HepG2 (cell line): ENCODE measurements around the gene VARS1. TPM values are rescaled to one million over a fixed set of nuclear protein-coding genes. Genes with fewer than 3 reads are reported as not detected.

Experiments used
- ATAC-seq: fragments of 200-7000 bp; cut with Tn5 transposase; 3 replicates; pipeline ENCODE4 v1.9.1; 2020; ENCODE audit warnings: mild to moderate bottlenecking, moderate library complexity
- BruUV-seq: library from RNA; stranded (reverse); fragments of 400-500 nt; replicated peaks from 2 replicates; lab custom pipeline; 2021; lab: Mats Ljungman, UMichigan
- CTCF ChIA-PET: fragments of 300-600 bp; formaldehyde crosslinking; extraction: SDS; loops from one replicate; lab custom pipeline; 2021; ENCODE audit warnings: low total read pairs, inconsistent platforms, low intra/inter-chr PET ratio; lab: Yijun Ruan, JAX
- POLR2A ChIA-PET: fragments of 350-600 bp; sonication (Branson Sonifier 250); formaldehyde crosslinking; loops from one replicate; lab custom pipeline; 2020; ENCODE audit warnings: antibody characterized with exemption, inconsistent platforms; lab: Yijun Ruan, JAX
- DNase-seq: peaks from one replicate; pipeline ENCODE4 v3.0.0-alpha.2; 2015; ENCODE audit warnings: low spot score
- FAIRE-seq: peaks from 3 replicates; lab custom pipeline; 2011; peaks lifted over from hg19 to GRCh38; lab: Jason Lieb, UNC
- H2AFZ ChIP-seq: one replicate; pipeline ENCODE4 v1.6.1; 2011; ENCODE audit warnings: low read length, inconsistent platforms
- H3K27ac ChIP-seq: fragments of 300-600 bp; 3 replicates; pipeline ENCODE4 v1.8.0; 2011; ENCODE audit warnings: mixed run types, mild to moderate bottlenecking, mixed read lengths, low read length, inconsistent platforms; ENCODE audit not compliant: insufficient read depth; ENCODE audit errors: extremely low read length
- H3K27me3 ChIP-seq, 2 experiments: fragments of 200-600 bp in 1 of 2; 2 replicates in 1 of 2; 3 replicates in 1 of 2; pipeline versions ENCODE4 v1.6.0 to v1.8.0; 2011; ENCODE audit warnings: low read length in 2 of 2, mild to moderate bottlenecking in 2 of 2, moderate library complexity in 2 of 2, inconsistent platforms in 1 of 2; ENCODE audit not compliant: insufficient read depth in 2 of 2, control insufficient read depth in 1 of 2
- H3K36me3 ChIP-seq, 2 experiments: fragments of 200-600 bp in 1 of 2; replicated peaks in 1 of 2; 2 replicates in 1 of 2; 3 replicates in 1 of 2; pipeline versions ENCODE4 v1.5.1 to v1.8.0; 2011; ENCODE audit warnings: low read length in 2 of 2, inconsistent platforms in 1 of 2; ENCODE audit not compliant: insufficient read depth in 2 of 2, control insufficient read depth in 1 of 2
- H3K4me1 ChIP-seq: 2 replicates; pipeline ENCODE4 v1.5.1; 2012; ENCODE audit warnings: low read length, inconsistent platforms; ENCODE audit not compliant: insufficient read depth
- H3K4me2 ChIP-seq: 2 replicates; pipeline ENCODE4 v1.6.0; 2011; ENCODE audit warnings: low read depth, low read length, inconsistent platforms
- H3K4me3 ChIP-seq, 3 experiments: fragments of 200-600 bp in 1 of 3; sonication (generic), shearing (Covaris generic) in 1 of 3; replicated peaks in 1 of 3; 2 replicates each; pipeline ENCODE4 v1.5.1; 2011 to 2016; ENCODE audit warnings: low read length in 3 of 3, inconsistent platforms in 2 of 3, low read depth in 2 of 3, mild to moderate bottlenecking in 2 of 3, control low read depth in 1 of 3, mixed read lengths in 1 of 3; ENCODE audit not compliant: insufficient read depth in 1 of 3
- H3K79me2 ChIP-seq: one replicate; pipeline ENCODE4 v1.6.1; 2011; ENCODE audit warnings: low read length, inconsistent platforms; ENCODE audit not compliant: insufficient read depth
- H3K9ac ChIP-seq: 2 replicates; pipeline ENCODE4 v1.6.0; 2011; ENCODE audit warnings: mild to moderate bottlenecking, low read depth, low read length, inconsistent platforms; ENCODE audit not compliant: insufficient read depth
- H3K9me3 ChIP-seq: 2 replicates; pipeline ENCODE4 v1.5.1; 2012; ENCODE audit warnings: mild to moderate bottlenecking, low read length
- H4K20me1 ChIP-seq: 2 replicates; pipeline ENCODE4 v1.6.0; 2011; ENCODE audit warnings: inconsistent platforms, mild to moderate bottlenecking, low read length, moderate library complexity; ENCODE audit not compliant: insufficient read depth
- AGO2 ChIP-seq: fragments of 200-400 bp; formaldehyde crosslinking; optimal IDR thresholded peaks from 2 replicates; pipeline ENCODE3; 2017; ENCODE audit warnings: mild to moderate bottlenecking, low read depth, low read length, moderate library complexity
- ARID4A ChIP-seq: sonication (generic); formaldehyde crosslinking; IDR thresholded peaks from 2 replicates; pipeline ENCODE4 v1.5.0; 2020; ENCODE audit warnings: mild to moderate bottlenecking, missing genetic modification reagents, borderline replicate concordance
- CENPT ChIP-seq: sonication (generic); formaldehyde crosslinking; IDR thresholded peaks from 2 replicates; pipeline ENCODE4 v1.8.0; 2022; ENCODE audit warnings: low read depth, mild to moderate bottlenecking, moderate library complexity, missing genetic modification reagents
- ETS1 ChIP-seq: sonication (generic); formaldehyde crosslinking; IDR thresholded peaks from 2 replicates; pipeline ENCODE4 v1.4.0; 2020; ENCODE audit warnings: missing genetic modification reagents
- KDM5B ChIP-seq: sonication (generic); formaldehyde crosslinking; IDR thresholded peaks from 2 replicates; pipeline ENCODE4 v1.4.0; 2020; ENCODE audit warnings: missing genetic modification reagents, mild to moderate bottlenecking, borderline replicate concordance
- NR2F6 ChIP-seq, 2 experiments: IDR thresholded peaks; 2 replicates each; pipeline ENCODE4 v1.6.1; 2016; ENCODE audit warnings: antibody characterized with exemption in 1 of 2, mild to moderate bottlenecking in 1 of 2
- RBFOX2 ChIP-seq: fragments of 200-400 bp; formaldehyde crosslinking; IDR thresholded peaks from 2 replicates; pipeline ENCODE4 v1.6.1; 2017; ENCODE audit warnings: low read depth, mild to moderate bottlenecking, low read length
- SP140L ChIP-seq: sonication (generic); formaldehyde crosslinking; IDR thresholded peaks from 2 replicates; pipeline ENCODE4 v1.4.0; 2020; ENCODE audit warnings: missing genetic modification reagents, borderline replicate concordance
- ZNF34 ChIP-seq: sonication (generic); formaldehyde crosslinking; IDR thresholded peaks from 2 replicates; pipeline ENCODE4 v1.4.0; 2020; ENCODE audit warnings: mild to moderate bottlenecking, missing genetic modification reagents, borderline replicate concordance
- WGBS: methylation state at CpG from one replicate; pipeline ENCODE4 v1.1.6; 2017; ENCODE audit warnings: low lambda C conversion rate; 5-methylcytosine and 5-hydroxymethylcytosine counted together
- in situ Hi-C: cut with HindIII; loops from 2 replicates; pipeline ENCODE4 v1.10.0; 2017; ENCODE audit warnings: low pct_unique_long_range_greater_than_20kb; ENCODE audit not compliant: extremely low pct_ligation_motif_present
- intact Hi-C: fragments of 100-400 bp; cut with micrococcal nuclease; formaldehyde crosslinking; loops from one replicate; pipeline ENCODE4 v1.10.0; 2022; ENCODE audit not compliant: unreplicated experiment
- polyA plus RNA-seq, 8 experiments: library from polyadenylated mRNA; depleted of rRNA in 3 of 8; stranded (reverse) in 7 of 8; unstranded in 1 of 8; fragments of >200 nt; fragmentation: Illumina TruSeq in 4 of 8; extraction: Trizol in 4 of 8; gene quantifications; 2 replicates each; pipeline versions ENCODE4 v1.2.1 to v1.2.3, GENCODE V29; 2011 to 2016; ENCODE audit warnings: low read depth in 4 of 8, missing spikeins in 1 of 8, mixed read lengths in 1 of 8; ENCODE audit not compliant: insufficient read depth in 1 of 8
- total RNA-seq, 5 experiments: library from RNA; depleted of rRNA; stranded (reverse); fragments of >200 nt; fragmentation: Illumina TruSeq; extraction: Trizol; gene quantifications; 2 replicates each; pipeline ENCODE4 v1.2.3, GENCODE V29; 2016; ENCODE audit warnings: low read depth in 1 of 5

The VARS1 gene
- total and polyA plus RNA-seq, 2 of the 13 experiments (the other 11 are each of a cell fraction or from before 2014, with no cell fraction given): 14.7 to 56.1 TPM

- in situ Hi-C loops (no loop called here), intact Hi-C loops (no loop called here)
- H3K9me3 ChIP-seq: no peaks in the 10 kb centered on the region
- ATAC-seq (no peak), DNase-seq (no peak), FAIRE-seq (no peak)
- ChIA-PET POLR2A (interaction anchor here (0.9 to 1.6 kb wide), 2 partner anchors 14 to 25 kb away, joined by 3 to 4 read pairs; partner anchors contain the start of genes LSM2 and VARS1), CTCF (no interaction called here)
- H3K27me3 ChIP-seq: no peaks in the 10 kb centered on the region
- no peak overlapping the region for H3K4me3 ChIP-seq
- TF ChIP-seq RBFOX2 (peak; percentile 75), SP140L (CRISPR knock-in tag) (no peak), AGO2 (peak; percentile 75), KDM5B (0 out of 2 replicates have a peak, but pooled peaks have one; percentile 22), ZNF34 (CRISPR knock-in tag) (no peak)
- no peak overlapping the region for H3K4me2 ChIP-seq
- no peak overlapping the region for H2AFZ ChIP-seq
- H3K9ac ChIP-seq: no peak overlapping the region
- H3K4me1 ChIP-seq: peaks cover 21% of the 10 kb centered on the region
- WGBS: 97% methylated on average over 26 of the region's 32 CpGs
- H3K79me2 ChIP-seq: no peaks in the 10 kb centered on the region
- no peaks in the 10 kb centered on the region for H4K20me1 ChIP-seq
- peaks cover 50 to 63% of the 10 kb centered on the region in 2 experiments for H3K36me3 ChIP-seq
- no peak overlapping the region for H3K27ac ChIP-seq
- BruUV-seq: no TSS peak
Measured at GRCh38 chr6:31782126-31782855, 13.3 kb downstream of the VARS1 start.

DNA sequence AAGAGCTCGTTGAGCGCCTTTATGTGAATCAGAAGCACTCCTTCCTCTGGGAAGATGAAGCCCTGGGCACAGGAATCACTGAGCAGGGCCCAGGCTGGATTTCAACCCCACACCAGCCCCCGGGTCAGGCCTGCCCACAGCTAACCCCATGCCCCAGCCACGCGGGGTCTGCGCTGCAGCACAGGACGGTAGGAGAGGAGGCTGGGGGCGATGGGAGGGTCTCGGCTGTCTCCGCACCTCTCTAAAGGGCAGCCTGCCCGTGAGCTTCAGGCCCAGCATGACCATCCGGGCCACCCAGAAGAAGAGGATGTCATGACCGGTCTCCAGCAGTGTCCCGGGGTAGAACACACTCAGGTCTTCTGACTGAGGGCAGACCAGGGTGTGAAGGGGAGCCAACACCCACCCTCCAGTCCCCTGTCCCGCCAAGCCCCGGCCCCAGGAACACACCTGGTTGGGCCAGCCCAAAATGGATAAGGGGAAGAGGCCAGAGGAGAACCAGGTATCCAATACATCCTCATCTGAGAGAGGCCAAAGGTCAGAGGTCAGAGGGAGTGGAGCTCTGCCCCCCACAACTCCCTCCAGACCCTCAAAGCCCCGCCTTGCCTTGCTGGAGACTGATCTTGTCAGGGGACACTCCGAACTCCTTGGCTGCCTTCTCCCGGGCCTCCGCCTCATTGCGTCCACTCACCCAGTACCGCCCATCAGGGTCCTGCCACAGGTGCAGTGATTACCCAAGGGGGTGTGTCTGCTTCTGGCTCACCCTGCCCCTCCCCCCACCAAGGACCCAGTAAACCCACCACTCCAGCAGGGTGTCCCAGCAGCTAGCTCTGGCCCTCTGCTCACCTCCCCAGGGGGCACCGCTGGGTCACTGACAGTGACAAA, 14.1 kb downstream of the VARS1 start:
- in situ Hi-C loops: no loop called here
- FAIRE-seq: no peak
- no peaks in the 10 kb centered on the region for H4K20me1 ChIP-seq
- H3K9me3 ChIP-seq: no peaks in the 10 kb centered on the region
- H3K4me3 ChIP-seq: no peak overlapping the region
- no TSS peak for BruUV-seq
- no peaks in the 10 kb centered on the region for H3K79me2 ChIP-seq
- ChIA-PET CTCF (no interaction called here), POLR2A (interaction anchor here (0.9 to 1.7 kb wide), 3 partner anchors 14 to 25 kb away, joined by 3 to 5 read pairs (median 4); partner anchors contain the start of genes LSM2 and VARS1)
- no peak overlapping the region for H3K27ac ChIP-seq
- no peak overlapping the region for H2AFZ ChIP-seq
- H3K36me3 ChIP-seq: peaks cover 50 to 61% of the 10 kb centered on the region in 2 experiments
- WGBS: 98% methylated on average over 21 of the region's 23 CpGs
- DNase-seq: no peak
- no peak overlapping the region for H3K9ac ChIP-seq
- H3K27me3 ChIP-seq: no peaks in the 10 kb centered on the region
- no peak for ATAC-seq
- H3K4me2 ChIP-seq: no peak overlapping the region
- intact Hi-C loops: no loop called here
- H3K4me1 ChIP-seq: peaks cover 29% of the 10 kb centered on the region
- TF ChIP-seq NR2F6 (IDR thresholded peaks at IDR 0.05) (peak; percentile 26; the same call in 1 of the 2 replicates), NR2F6 (CRISPR knock-in tag; IDR thresholded peaks at IDR 0.05) (no peak), ETS1 (CRISPR knock-in tag) (no peak), CENPT (CRISPR knock-in tag) (no peak), ARID4A (CRISPR knock-in tag) (0 out of 2 replicates have a peak, but pooled peaks have one; percentile 10)
